ENCODE measurements around the gene IER5. TPM values are rescaled to one million over a fixed set of nuclear protein-coding genes. Genes with fewer than 3 reads are reported as not detected.

Gene IER5
- total RNA-seq, 1 experiment from 2014 or later, result 9.4 TPM

DNA sequence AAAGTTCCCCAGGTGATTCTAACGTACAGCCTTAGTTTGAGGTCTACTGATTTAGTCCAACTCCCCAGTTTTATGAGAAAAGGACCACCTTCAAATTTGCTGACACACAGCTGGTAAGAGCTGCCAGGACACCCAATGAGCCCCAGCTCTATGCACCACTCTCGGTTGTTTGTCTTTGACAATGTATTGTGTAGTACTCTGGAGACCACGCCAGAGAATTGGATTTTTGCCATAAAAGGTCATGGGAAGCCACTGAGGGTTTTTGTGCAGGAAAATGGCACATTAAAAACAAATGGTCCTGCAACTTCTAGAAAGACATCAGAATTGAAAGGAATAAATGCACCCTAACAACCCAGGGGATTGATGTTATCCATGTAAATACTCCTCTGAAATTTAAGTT is 7.1 kb upstream of the IER5 start:
- no peak for DNase-seq
- intact Hi-C loops (cut with micrococcal nuclease; ENCODE audit: unreplicated experiment), result no loop called here
- CTCF ChIA-PET, result no interaction called here
- no TSS peak for BruUV-seq (replicated peaks)
- Mint-ChIP-seq H3K27me3 (ENCODE audit: insufficient read depth, unreplicated experiment) (no peaks in the 10 kb centered on the region), H3K9me3 (ENCODE audit: unreplicated experiment) (no peaks in the 10 kb centered on the region), H3K4me3 (ENCODE audit: unreplicated experiment) (no peak overlapping the region), H3K4me1 (ENCODE audit: low read depth, unreplicated experiment) (peaks cover 8% of the 10 kb centered on the region), H3K27ac (ENCODE audit: unreplicated experiment) (no peak overlapping the region), H3K36me3 (ENCODE audit: insufficient read depth, unreplicated experiment) (no peaks in the 10 kb centered on the region)
- POLR2A ChIA-PET, result no interaction called here
- H3K27me3 ChIP-seq (replicated peaks; ENCODE audit: control insufficient read depth, insufficient read depth, low read length), result no peaks in the 10 kb centered on the region
- TF ChIP-seq, protein P1, sequence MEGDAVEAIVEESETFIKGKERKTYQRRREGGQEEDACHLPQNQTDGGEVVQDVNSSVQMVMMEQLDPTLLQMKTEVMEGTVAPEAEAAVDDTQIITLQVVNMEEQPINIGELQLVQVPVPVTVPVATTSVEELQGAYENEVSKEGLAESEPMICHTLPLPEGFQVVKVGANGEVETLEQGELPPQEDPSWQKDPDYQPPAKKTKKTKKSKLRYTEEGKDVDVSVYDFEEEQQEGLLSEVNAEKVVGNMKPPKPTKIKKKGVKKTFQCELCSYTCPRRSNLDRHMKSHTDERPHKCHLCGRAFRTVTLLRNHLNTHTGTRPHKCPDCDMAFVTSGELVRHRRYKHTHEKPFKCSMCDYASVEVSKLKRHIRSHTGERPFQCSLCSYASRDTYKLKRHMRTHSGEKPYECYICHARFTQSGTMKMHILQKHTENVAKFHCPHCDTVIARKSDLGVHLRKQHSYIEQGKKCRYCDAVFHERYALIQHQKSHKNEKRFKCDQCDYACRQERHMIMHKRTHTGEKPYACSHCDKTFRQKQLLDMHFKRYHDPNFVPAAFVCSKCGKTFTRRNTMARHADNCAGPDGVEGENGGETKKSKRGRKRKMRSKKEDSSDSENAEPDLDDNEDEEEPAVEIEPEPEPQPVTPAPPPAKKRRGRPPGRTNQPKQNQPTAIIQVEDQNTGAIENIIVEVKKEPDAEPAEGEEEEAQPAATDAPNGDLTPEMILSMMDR (IDR thresholded peaks at IDR 0.05; ENCODE audit: insufficient read depth in 1 of 2, low read depth in 1 of 2, low read length in 1 of 2, severe bottlenecking in 1 of 2, unreplicated experiment in 1 of 2), result no peak
- no peaks in the 10 kb centered on the region for H3K9me3 ChIP-seq
- H3K4me1 ChIP-seq, result no peaks in the 10 kb centered on the region; the same call in 1 of the 2 replicates
- H3K4me3 ChIP-seq (ENCODE audit: low read depth, low read length), result no peak overlapping the region
- no peaks in the 10 kb centered on the region for H3K36me3 ChIP-seq (ENCODE audit: control insufficient read depth, insufficient read depth, low read length)

- Mint-ChIP-seq H3K4me1 (ENCODE audit: low read depth, unreplicated experiment) (no peaks in the 10 kb centered on the region), H3K27me3 (ENCODE audit: insufficient read depth, unreplicated experiment) (no peaks in the 10 kb centered on the region), H3K4me3 (ENCODE audit: unreplicated experiment) (no peak overlapping the region), H3K36me3 (ENCODE audit: insufficient read depth, unreplicated experiment) (peaks cover 12% of the 10 kb centered on the region), H3K27ac (ENCODE audit: unreplicated experiment) (no peak overlapping the region), H3K9me3 (ENCODE audit: unreplicated experiment) (no peaks in the 10 kb centered on the region)
- intact Hi-C loops (cut with micrococcal nuclease; ENCODE audit: unreplicated experiment), result loop anchor here (1.0 kb wide), 3 partner anchors 58 to 202 kb away; no protein-coding TSS in a partner anchor
- Histone ChIP-seq H3K27me3 (replicated peaks; ENCODE audit: control insufficient read depth, insufficient read depth, low read length) (no peaks in the 10 kb centered on the region), H3K4me1 (0 out of 2 replicates have a peak, but pooled peaks cover 8% of the 10 kb centered on the region), H3K4me3 (ENCODE audit: low read depth, low read length) (no peak overlapping the region), H3K9me3 (no peaks in the 10 kb centered on the region), H3K36me3 (ENCODE audit: control insufficient read depth, insufficient read depth, low read length) (no peaks in the 10 kb centered on the region)
- TF ChIP-seq, protein P1 (IDR thresholded peaks at IDR 0.05; ENCODE audit: insufficient read depth in 1 of 2, low read depth in 1 of 2, low read length in 1 of 2, severe bottlenecking in 1 of 2, unreplicated experiment in 1 of 2), result peak in 1 of 2 experiments; percentile 50
- CTCF ChIA-PET, result interaction anchor here (0.6 to 2.8 kb wide), 14 partner anchors 9 to 652 kb away, joined by 3 to 49 read pairs (median 4); no protein-coding TSS in a partner anchor
- BruUV-seq (replicated peaks), result no TSS peak
- POLR2A ChIA-PET, result no interaction called here
- DNase-seq, result peak; percentile 65 to 70
Measured at GRCh38 chr1:181083842-181084605, 4.5 kb upstream of the IER5 start.

DNA sequence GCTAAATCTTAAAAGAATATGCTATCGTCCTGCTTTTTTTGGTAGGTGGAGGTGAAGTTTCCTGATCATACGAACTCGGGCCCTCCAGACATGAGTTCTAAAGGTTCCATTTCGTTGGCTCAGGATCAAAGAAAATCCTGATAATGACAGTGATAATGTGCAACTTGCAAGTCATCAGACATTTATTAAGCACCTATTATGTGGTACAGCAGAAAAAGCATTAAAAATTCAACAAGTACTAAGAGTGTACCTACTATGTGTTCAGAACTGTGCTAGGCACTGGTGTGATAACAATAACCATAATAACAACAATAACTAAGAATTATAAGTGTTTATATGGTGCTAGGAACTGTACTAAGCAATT is 3.9 kb upstream of the IER5 start:
- intact Hi-C loops (cut with micrococcal nuclease; ENCODE audit: unreplicated experiment), result loop anchor here (1.0 kb wide), 3 partner anchors 58 to 202 kb away; no protein-coding TSS in a partner anchor
- no TSS peak for BruUV-seq (replicated peaks)
- CTCF ChIA-PET, result interaction anchor here (0.7 to 2.8 kb wide), 8 partner anchors 14 to 222 kb away, joined by 3 to 49 read pairs (median 6); no protein-coding TSS in a partner anchor
- Histone ChIP-seq H3K36me3 (ENCODE audit: control insufficient read depth, insufficient read depth, low read length) (no peaks in the 10 kb centered on the region), H3K27me3 (replicated peaks; ENCODE audit: control insufficient read depth, insufficient read depth, low read length) (no peaks in the 10 kb centered on the region), H3K4me1 (0 out of 2 replicates have a peak, but pooled peaks cover 8% of the 10 kb centered on the region), H3K4me3 (ENCODE audit: low read depth, low read length) (no peak overlapping the region), H3K9me3 (no peaks in the 10 kb centered on the region)
- H3K27me3 Mint-ChIP-seq (ENCODE audit: insufficient read depth, unreplicated experiment), result no peaks in the 10 kb centered on the region
- H3K4me3 Mint-ChIP-seq (ENCODE audit: unreplicated experiment), result no peak overlapping the region
- TF ChIP-seq, protein P1 (IDR thresholded peaks at IDR 0.05; ENCODE audit: insufficient read depth in 1 of 2, low read depth in 1 of 2, low read length in 1 of 2, severe bottlenecking in 1 of 2, unreplicated experiment in 1 of 2), result no peak
- no peak overlapping the region for H3K27ac Mint-ChIP-seq (ENCODE audit: unreplicated experiment)
- H3K4me1 Mint-ChIP-seq (ENCODE audit: low read depth, unreplicated experiment), result no peaks in the 10 kb centered on the region
- no peaks in the 10 kb centered on the region for H3K9me3 Mint-ChIP-seq (ENCODE audit: unreplicated experiment)
- H3K36me3 Mint-ChIP-seq (ENCODE audit: insufficient read depth, unreplicated experiment), result peaks cover 15% of the 10 kb centered on the region
- POLR2A ChIA-PET, result no interaction called here
- DNase-seq, result no peak

All from Caco-2 (cell line).